ENCODE data around the gene HBEGF. TPM values are rescaled to one million over a fixed set of nuclear protein-coding genes. Genes with fewer than 3 reads are reported as not detected.
A peak's percentile ranks its signal among the peaks of the same experiment; 100 is the strongest.

The HBEGF gene
- polyA plus RNA-seq, 1 donor (not counting 4 experiments of a cell fraction or from before 2014, with no cell fraction given): 53.1 TPM

DNA sequence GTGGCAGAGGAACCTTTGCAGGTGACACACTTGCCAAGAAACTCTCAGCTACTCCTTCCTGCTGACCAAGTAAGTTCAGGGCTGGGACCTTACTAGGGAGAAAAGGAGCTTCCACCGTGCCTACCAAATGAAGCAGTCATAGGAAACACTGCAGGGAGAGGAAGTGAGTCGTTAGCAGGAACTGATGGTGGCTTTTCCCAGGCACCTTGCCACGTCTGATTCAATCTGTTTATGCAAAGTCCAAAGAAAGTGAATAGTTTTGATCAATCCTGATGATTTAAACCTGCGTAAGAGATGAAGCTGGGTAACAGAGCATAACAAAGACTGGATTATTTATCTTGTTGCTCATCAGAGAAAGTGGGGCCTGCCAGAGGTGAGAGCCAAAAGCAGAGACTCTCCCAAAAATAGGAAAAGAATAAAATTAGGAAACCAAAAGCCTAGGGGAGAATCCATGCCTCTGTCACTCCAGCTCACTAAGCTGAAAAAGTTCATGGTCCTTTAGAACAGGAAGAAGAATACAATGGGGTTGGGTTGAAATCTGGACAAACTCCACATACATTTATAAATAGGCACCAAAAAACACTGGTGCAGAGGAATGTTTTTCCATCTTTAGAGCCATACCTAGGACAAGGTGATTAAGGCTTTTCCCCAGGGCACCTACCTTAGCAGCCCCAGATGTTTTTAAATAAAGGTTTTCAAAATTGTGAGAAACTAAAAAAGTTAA lies 34.2 kb downstream of the HBEGF start:
- H3K79me2 ChIP-seq (ENCODE audit: control insufficient read depth, insufficient read depth, low read length): no peaks in the 10 kb centered on the region
- FAIRE-seq (peak; percentile 88), DNase-seq (ENCODE audit: low read depth, low spot score) (no peak)
- TF ChIP-seq EZH2 (IDR thresholded peaks at IDR 0.05; ENCODE audit: low read length): no peak
- TF ChIP-seq, protein P1, sequence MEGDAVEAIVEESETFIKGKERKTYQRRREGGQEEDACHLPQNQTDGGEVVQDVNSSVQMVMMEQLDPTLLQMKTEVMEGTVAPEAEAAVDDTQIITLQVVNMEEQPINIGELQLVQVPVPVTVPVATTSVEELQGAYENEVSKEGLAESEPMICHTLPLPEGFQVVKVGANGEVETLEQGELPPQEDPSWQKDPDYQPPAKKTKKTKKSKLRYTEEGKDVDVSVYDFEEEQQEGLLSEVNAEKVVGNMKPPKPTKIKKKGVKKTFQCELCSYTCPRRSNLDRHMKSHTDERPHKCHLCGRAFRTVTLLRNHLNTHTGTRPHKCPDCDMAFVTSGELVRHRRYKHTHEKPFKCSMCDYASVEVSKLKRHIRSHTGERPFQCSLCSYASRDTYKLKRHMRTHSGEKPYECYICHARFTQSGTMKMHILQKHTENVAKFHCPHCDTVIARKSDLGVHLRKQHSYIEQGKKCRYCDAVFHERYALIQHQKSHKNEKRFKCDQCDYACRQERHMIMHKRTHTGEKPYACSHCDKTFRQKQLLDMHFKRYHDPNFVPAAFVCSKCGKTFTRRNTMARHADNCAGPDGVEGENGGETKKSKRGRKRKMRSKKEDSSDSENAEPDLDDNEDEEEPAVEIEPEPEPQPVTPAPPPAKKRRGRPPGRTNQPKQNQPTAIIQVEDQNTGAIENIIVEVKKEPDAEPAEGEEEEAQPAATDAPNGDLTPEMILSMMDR (optimal IDR thresholded peaks at IDR 0.05 in 1 of 3, IDR thresholded peaks at IDR 0.05 in 1 of 3, conservative IDR thresholded peaks at IDR 0.05 in 1 of 3; ENCODE audit: extremely low read depth in 1 of 3, insufficient read depth in 2 of 3, low read length in 3 of 3): no peak
- no peaks in the 10 kb centered on the region for H4K20me1 ChIP-seq (ENCODE audit: control insufficient read depth, extremely low read depth, insufficient read depth, low read length)
- no peaks in the 10 kb centered on the region for H3K9me3 ChIP-seq (ENCODE audit: control insufficient read depth, low read depth, low read length)
- no peak overlapping the region for H3K4me3 ChIP-seq (ENCODE audit: control insufficient read depth in 2 of 3, extremely low read depth in 1 of 3, insufficient read depth in 2 of 3, low read depth in 1 of 3, low read length in 3 of 3)
- H3K9me1 ChIP-seq (ENCODE audit: control insufficient read depth, extremely low read depth, insufficient read depth, low read length): no peaks in the 10 kb centered on the region
- dilution Hi-C loops (cut with MboI; ENCODE audit: extremely low pct_ligation_motif_present, low sequenced_read_pairs): loop anchor here (10.0 kb wide), 1 partner anchor 47 kb away; no protein-coding TSS in a partner anchor
- peak overlapping the region; percentile 74 for H3K27ac ChIP-seq (ENCODE audit: control insufficient read depth, insufficient read depth, low read length)
- peak overlapping the region; percentile 50 for H3K9ac ChIP-seq (ENCODE audit: control insufficient read depth, extremely low read depth, insufficient read depth, low read length)
- no peaks in the 10 kb centered on the region for H3K27me3 ChIP-seq (ENCODE audit: control insufficient read depth, extremely low read depth, insufficient read depth, low read length)
- H3K36me3 ChIP-seq (ENCODE audit: control insufficient read depth in 2 of 2, extremely low read depth in 1 of 2, insufficient read depth in 2 of 2, low read length in 2 of 2): no peaks in the 10 kb centered on the region
- H3K4me1 ChIP-seq (ENCODE audit: control insufficient read depth, extremely low read depth, insufficient read depth, low read length): peaks cover 34% of the 10 kb centered on the region
- H3K4me2 ChIP-seq (ENCODE audit: control insufficient read depth, extremely low read depth, insufficient read depth, low read depth, low read length): peak overlapping the region; percentile 69
- peak overlapping the region; percentile 32 for H2AFZ ChIP-seq (ENCODE audit: control insufficient read depth, low read length)

DNA sequence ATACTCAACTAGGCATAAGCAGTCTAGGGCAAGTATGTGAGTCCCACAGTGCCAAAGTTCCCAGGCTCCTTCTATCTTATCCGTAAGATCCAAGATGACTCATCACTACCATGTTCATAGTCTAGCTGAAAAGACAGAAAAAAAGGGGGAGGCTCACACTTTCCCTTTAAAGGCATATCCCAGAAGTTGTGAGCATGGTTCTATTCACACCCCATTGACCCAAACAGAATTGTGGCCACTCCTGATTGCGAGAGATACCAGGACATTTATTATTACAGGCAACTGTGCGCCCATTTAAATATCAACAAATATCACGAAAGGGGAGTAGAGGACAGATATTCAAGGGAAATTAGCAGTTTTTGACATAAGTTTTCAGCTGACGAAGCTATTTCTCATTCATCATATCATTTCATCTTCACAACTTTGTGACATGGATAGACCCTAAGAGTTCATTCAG lies 35.4 kb downstream of the HBEGF start:
- peaks cover 33% of the 10 kb centered on the region for H3K4me1 ChIP-seq (ENCODE audit: control insufficient read depth, extremely low read depth, insufficient read depth, low read length)
- DNase-seq (ENCODE audit: low read depth, low spot score) (no peak), FAIRE-seq (peak; percentile 85)
- H3K9me1 ChIP-seq (ENCODE audit: control insufficient read depth, extremely low read depth, insufficient read depth, low read length): no peaks in the 10 kb centered on the region
- H3K4me3 ChIP-seq (ENCODE audit: control insufficient read depth in 2 of 3, extremely low read depth in 1 of 3, insufficient read depth in 2 of 3, low read depth in 1 of 3, low read length in 3 of 3): no peak overlapping the region
- H3K36me3 ChIP-seq (ENCODE audit: control insufficient read depth in 2 of 2, extremely low read depth in 1 of 2, insufficient read depth in 2 of 2, low read length in 2 of 2): no peaks in the 10 kb centered on the region
- no peaks in the 10 kb centered on the region for H3K27me3 ChIP-seq (ENCODE audit: control insufficient read depth, extremely low read depth, insufficient read depth, low read length)
- no peak overlapping the region for H2AFZ ChIP-seq (ENCODE audit: control insufficient read depth, low read length)
- peak overlapping the region; percentile 69 for H3K4me2 ChIP-seq (ENCODE audit: control insufficient read depth, extremely low read depth, insufficient read depth, low read depth, low read length)
- H3K9ac ChIP-seq (ENCODE audit: control insufficient read depth, extremely low read depth, insufficient read depth, low read length): no peak overlapping the region
- no peaks in the 10 kb centered on the region for H3K9me3 ChIP-seq (ENCODE audit: control insufficient read depth, low read depth, low read length)
- no peaks in the 10 kb centered on the region for H3K79me2 ChIP-seq (ENCODE audit: control insufficient read depth, insufficient read depth, low read length)
- no peak for TF ChIP-seq EZH2 (IDR thresholded peaks at IDR 0.05; ENCODE audit: low read length)
- TF ChIP-seq, protein P1 (optimal IDR thresholded peaks at IDR 0.05 in 1 of 3, IDR thresholded peaks at IDR 0.05 in 1 of 3, conservative IDR thresholded peaks at IDR 0.05 in 1 of 3; ENCODE audit: extremely low read depth in 1 of 3, insufficient read depth in 2 of 3, low read length in 3 of 3): no peak
- peak overlapping the region; percentile 74 for H3K27ac ChIP-seq (ENCODE audit: control insufficient read depth, insufficient read depth, low read length)
- dilution Hi-C loops (cut with MboI; ENCODE audit: extremely low pct_ligation_motif_present, low sequenced_read_pairs): loop anchor here (10.0 kb wide), 1 partner anchor 46 kb away; no protein-coding TSS in a partner anchor
- no peaks in the 10 kb centered on the region for H4K20me1 ChIP-seq (ENCODE audit: control insufficient read depth, extremely low read depth, insufficient read depth, low read length)

Data from keratinocyte (primary cell).